Ascending aorta (tissue), 2 donors: ENCODE data around the gene CNGA2. TPM values are rescaled to one million over a fixed set of nuclear protein-coding genes. Genes with fewer than 3 reads are reported as not detected.
"Not testable (repeated sequence)": the region's sequence is repeated elsewhere in the genome, so short reads cannot be mapped to it uniquely, and the experiment has no call there.

Experiments
- DNase-seq, 2 donors: peaks; one replicate each; pipeline ENCODE4 v3.0.0-alpha.2; 2019; ENCODE audit warnings: low spot score in 2 of 2
- H3K27ac ChIP-seq, 2 donors: fragments of 200-600 bp; sonication (generic); one replicate each; pipeline ENCODE4 v1.5.1; 2016 to 2017; ENCODE audit warnings: mild to moderate bottlenecking in 1 of 2
- H3K27me3 ChIP-seq: fragments of 200-600 bp; sonication (generic); one replicate; pipeline ENCODE4 v1.5.1; 2017
- H3K36me3 ChIP-seq, 2 donors: fragments of 200-600 bp; sonication (generic); one replicate each; pipeline ENCODE4 v1.5.1; 2016
- H3K4me1 ChIP-seq, 2 donors: fragments of 200-600 bp; sonication (generic); one replicate each; pipeline ENCODE4 v1.5.1; 2016 to 2017; ENCODE audit warnings: mild to moderate bottlenecking in 1 of 2
- H3K4me3 ChIP-seq, 2 donors: fragments of 200-600 bp; sonication (generic); one replicate each; pipeline ENCODE4 v1.5.1; 2016 to 2017; ENCODE audit warnings: mild to moderate bottlenecking in 1 of 2
- H3K9me3 ChIP-seq, 2 donors: fragments of 200-600 bp; sonication (generic); one replicate each; pipeline ENCODE4 v1.5.1; 2016
- intact Hi-C: fragments of 100-400 bp; cut with DNase I; formaldehyde crosslinking; loops from one replicate; pipeline ENCODE4 v1.15.1; 2023
- total RNA-seq: library from RNA; depleted of rRNA; stranded (reverse); fragments of >200 nt; gene quantifications from one replicate; pipeline ENCODE4 v1.1.0, GENCODE V29; 2016
- TF ChIP-seq, protein P1 (sequence below), 3 experiments: fragments of 200-600 bp in 2 of 3; fragments of 450-650 bp in 1 of 3; sonication (generic) in 2 of 3; IDR thresholded peaks; one replicate each; pipeline ENCODE4 v1.5.1; 2016 to 2019; ENCODE audit warnings: antibody characterized with exemption in 3 of 3, mild to moderate bottlenecking in 1 of 3, moderate library complexity in 1 of 3

The CNGA2 gene
- total RNA-seq, 1 donor from 2014 or later: not detected

DNA sequence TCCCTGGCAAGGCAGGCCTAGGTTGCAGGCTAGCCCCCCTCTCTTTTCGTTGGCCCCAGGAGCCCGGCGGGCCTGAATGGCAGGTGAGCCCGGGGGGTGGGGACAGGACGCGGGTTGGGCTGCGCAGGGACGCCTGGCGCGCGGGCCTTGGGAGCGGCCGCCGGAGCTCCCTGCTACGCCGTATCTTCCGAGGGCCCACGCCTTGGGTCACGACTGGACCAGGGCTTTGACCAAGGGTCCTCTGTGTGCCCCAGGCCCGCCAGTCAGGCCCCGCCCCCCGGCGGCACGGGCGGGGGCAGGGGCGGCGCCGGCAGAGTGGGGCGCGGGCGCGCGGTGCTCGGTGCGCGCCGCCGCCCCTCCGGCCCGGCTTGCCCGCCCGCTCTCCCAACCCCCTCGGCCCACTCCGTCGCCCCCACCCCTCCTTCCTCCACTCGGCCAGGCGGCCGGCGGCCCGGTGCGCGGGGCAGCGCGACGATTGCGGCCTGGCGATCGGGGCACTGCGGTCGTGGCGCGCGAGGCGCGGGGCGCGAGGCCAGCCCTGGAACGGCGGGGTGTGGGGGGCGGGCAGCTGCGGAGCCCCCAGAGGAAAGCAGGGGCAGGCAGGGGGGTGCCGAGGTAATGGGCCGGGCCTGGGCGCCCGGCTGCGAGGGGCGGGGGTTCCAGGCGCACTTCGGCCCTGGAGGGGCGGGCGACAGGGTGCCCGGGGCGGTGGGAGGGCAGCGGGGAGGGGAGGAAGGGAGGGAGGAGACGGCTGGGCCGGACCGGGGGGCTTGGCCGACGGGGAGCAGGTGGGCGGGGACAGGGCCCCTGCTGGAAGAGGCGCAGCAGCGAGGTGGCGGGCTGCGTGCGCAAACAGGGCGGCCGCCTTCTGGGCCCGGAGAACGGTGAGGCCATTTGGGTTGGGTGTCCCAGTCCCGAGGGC, 39.6 kb upstream of the CNGA2 start, which contains the start of gene PRRG3:
TSS of gene PRRG3 (plus strand) at position 798 of the 922 bp plus-strand sequence. CDS start 3,357 bp downstream, outside the sequence.
- no peak within 1 kb of the TSS for H3K27ac ChIP-seq
- no peak for DNase-seq
- intact Hi-C loops: no loop called here
- H3K4me3 ChIP-seq: no peak within 1 kb of the TSS
- H3K27me3 ChIP-seq: no peaks in the 10 kb centered on the region
- no peaks in the 10 kb centered on the region for H3K4me1 ChIP-seq
- H3K9me3 ChIP-seq: no peaks in the 10 kb centered on the region
- TF ChIP-seq, protein P1, sequence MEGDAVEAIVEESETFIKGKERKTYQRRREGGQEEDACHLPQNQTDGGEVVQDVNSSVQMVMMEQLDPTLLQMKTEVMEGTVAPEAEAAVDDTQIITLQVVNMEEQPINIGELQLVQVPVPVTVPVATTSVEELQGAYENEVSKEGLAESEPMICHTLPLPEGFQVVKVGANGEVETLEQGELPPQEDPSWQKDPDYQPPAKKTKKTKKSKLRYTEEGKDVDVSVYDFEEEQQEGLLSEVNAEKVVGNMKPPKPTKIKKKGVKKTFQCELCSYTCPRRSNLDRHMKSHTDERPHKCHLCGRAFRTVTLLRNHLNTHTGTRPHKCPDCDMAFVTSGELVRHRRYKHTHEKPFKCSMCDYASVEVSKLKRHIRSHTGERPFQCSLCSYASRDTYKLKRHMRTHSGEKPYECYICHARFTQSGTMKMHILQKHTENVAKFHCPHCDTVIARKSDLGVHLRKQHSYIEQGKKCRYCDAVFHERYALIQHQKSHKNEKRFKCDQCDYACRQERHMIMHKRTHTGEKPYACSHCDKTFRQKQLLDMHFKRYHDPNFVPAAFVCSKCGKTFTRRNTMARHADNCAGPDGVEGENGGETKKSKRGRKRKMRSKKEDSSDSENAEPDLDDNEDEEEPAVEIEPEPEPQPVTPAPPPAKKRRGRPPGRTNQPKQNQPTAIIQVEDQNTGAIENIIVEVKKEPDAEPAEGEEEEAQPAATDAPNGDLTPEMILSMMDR (IDR thresholded peaks at IDR 0.05): no peak
- H3K36me3 ChIP-seq: no peaks in the 10 kb centered on the region

DNA sequence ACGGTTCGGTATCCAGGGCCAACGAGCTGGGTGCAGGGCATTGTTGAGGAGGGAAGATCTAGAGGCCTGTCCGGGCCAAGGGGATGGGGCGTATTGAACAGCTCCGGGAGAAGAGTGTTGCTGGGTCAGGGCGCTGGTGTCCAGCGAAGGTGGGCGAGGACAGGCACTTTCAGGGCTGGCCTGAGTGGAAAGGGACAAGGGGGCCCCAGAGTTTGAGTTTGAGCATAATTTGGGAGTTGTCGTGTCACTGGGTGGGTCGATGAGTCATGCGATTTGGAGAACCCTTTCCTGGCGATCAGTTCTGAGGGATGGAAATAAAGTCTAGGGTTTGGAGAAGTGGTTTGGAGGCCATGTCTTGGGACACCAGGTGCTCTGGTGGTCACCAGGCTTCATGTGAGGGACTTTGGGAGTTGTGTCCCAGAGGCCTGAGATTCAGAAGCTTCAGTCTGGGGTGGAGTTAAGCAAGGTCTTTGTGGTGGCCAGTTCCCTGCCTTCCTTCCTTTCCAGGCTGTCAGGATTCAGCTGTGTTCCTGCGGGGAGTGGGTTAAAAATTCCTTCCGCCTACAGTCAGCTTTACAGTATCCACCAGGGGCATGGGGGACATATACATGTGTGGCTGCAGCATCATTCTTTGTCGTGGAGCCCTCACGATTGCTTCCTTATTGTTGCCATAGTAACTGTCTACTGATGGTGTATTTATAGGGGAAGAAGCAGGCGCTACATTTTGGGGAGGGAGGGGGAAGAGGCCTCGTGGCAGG, 38.8 kb upstream of the CNGA2 start:
- intact Hi-C loops: no loop called here
- no peak overlapping the region for H3K27ac ChIP-seq
- DNase-seq: no peak
- no peaks in the 10 kb centered on the region for H3K27me3 ChIP-seq
- H3K4me1 ChIP-seq: no peaks in the 10 kb centered on the region
- H3K36me3 ChIP-seq: no peaks in the 10 kb centered on the region
- H3K9me3 ChIP-seq: no peaks in the 10 kb centered on the region
- TF ChIP-seq, protein P1 (IDR thresholded peaks at IDR 0.05): no peak
- H3K4me3 ChIP-seq: no peak overlapping the region

DNA sequence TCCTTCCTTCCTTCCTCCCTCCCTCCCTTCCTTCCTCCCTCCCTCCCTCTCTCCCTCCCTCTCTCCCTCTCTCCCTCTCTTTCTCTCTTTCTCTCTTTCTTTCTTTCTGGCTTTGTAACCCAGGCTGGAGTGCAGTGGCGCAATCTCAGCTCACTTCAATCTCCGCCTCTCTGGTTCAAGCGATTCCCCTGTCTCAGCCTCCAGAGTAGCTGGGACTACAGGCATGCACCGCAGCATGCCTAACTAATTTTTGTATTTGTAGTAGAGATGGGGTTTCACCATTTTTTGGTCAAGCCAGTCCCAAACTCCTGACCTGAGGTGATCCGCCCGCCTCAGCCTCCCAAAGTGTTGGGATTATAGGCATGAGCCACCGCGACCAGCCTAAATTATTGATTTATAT, 37.5 kb upstream of the CNGA2 start:
- H3K9me3 ChIP-seq, H3K36me3 ChIP-seq, H3K27ac ChIP-seq, H3K4me3 ChIP-seq, H3K27me3 ChIP-seq, DNase-seq, intact Hi-C loops, H3K4me1 ChIP-seq: not testable (repeated sequence)

DNA sequence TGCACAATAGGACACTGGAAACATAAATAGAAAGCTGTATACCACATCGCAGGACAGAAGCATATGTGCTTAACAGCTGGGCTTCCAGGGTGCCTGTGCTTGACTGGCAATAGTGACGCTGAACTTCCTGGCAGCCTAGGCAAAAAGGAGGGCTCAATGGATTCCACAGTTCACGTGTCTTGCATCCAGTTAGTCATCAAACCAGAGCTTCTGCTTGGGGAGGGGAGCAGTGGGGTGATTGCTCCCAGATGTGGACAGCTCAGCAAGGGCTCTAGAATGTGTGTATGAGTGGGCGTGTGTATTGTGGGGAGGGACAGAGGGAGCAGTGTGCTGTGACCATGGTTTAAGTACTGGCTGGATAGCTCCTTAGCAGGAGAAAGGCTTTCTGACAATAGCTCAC, 37.0 kb upstream of the CNGA2 start:
- Histone ChIP-seq H3K27ac (no peak overlapping the region), H3K9me3 (no peaks in the 10 kb centered on the region), H3K27me3 (no peaks in the 10 kb centered on the region), H3K4me3 (no peak overlapping the region), H3K36me3 (no peaks in the 10 kb centered on the region), H3K4me1 (no peaks in the 10 kb centered on the region)
- intact Hi-C loops: no loop called here
- TF ChIP-seq, protein P1 (IDR thresholded peaks at IDR 0.05): no peak
- DNase-seq: no peak

DNA sequence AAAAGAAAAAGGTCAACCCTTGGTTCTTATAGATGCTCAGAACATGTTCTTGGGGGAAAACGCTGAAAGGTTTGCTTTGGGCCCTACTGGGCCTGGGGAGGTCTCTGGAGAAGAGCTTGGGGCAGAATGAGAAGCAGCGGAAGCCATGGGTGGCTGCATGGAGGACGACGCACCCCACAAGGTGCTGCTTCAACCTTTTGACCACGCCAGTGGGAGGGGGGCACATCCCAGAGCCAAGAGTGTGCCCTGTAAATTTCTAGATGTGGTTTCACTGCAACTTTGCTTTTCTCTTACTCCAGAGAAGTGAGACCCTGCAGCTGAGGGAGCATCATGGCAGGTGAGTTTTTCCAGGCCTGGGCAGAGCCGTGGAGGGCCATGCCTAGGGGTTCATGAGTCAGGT, 36.1 kb upstream of the CNGA2 start:
- Histone ChIP-seq H3K27me3 (no peaks in the 10 kb centered on the region), H3K4me3 (no peak overlapping the region), H3K9me3 (no peaks in the 10 kb centered on the region), H3K36me3 (no peaks in the 10 kb centered on the region), H3K27ac (no peak overlapping the region), H3K4me1 (no peaks in the 10 kb centered on the region)
- DNase-seq: no peak
- TF ChIP-seq, protein P1 (IDR thresholded peaks at IDR 0.05): no peak
- intact Hi-C loops: no loop called here

DNA sequence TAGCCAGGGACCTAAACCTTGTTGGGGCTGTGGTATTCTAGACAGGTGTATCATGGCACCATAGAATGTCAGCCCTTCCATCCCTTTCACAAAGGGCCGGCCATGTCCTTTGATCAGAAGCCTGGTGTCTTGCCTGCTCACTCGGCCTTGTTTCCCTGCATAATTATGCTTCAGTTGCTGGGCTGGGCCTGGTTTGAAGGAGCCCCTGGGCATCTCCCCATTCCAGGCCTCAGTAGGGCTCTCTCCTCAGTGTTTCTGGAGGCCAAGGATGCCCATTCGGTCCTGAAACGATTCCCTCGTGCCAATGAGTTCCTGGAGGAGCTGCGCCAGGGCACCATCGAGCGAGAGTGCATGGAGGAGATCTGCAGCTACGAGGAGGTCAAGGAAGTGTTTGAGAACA, 34.8 kb upstream of the CNGA2 start:
- no peaks in the 10 kb centered on the region for H3K36me3 ChIP-seq
- no peaks in the 10 kb centered on the region for H3K9me3 ChIP-seq
- H3K27me3 ChIP-seq: no peaks in the 10 kb centered on the region
- H3K27ac ChIP-seq: no peak overlapping the region
- TF ChIP-seq, protein P1 (IDR thresholded peaks at IDR 0.05): no peak
- no peaks in the 10 kb centered on the region for H3K4me1 ChIP-seq
- H3K4me3 ChIP-seq: no peak overlapping the region
- intact Hi-C loops: no loop called here
- DNase-seq: no peak
